ENCODE measurements around the gene RASGRF1. TPM values are rescaled to one million over a fixed set of nuclear protein-coding genes. Genes with fewer than 3 reads are reported as not detected.

RASGRF1 gene
- total RNA-seq, 3 donors from 2014 or later: 0.15 to 0.16 TPM; not detected in 1

GRCh38 chr15:78950343-78950742 is 140.2 kb downstream of the RASGRF1 start:
- Histone ChIP-seq H3K27ac (peak overlapping the region; percentile 68 to 70), H3K36me3 (no peaks in the 10 kb centered on the region), H3K4me3 (no peak overlapping the region), H3K9me3 (no peaks in the 10 kb centered on the region), H3K27me3 (no peaks in the 10 kb centered on the region), H3K4me1 (peaks cover 0 to 5% of the 10 kb centered on the region in 2 donors)
- no peak for TF ChIP-seq POLR2A (IDR thresholded peaks at IDR 0.05)
- TF ChIP-seq, protein P1, sequence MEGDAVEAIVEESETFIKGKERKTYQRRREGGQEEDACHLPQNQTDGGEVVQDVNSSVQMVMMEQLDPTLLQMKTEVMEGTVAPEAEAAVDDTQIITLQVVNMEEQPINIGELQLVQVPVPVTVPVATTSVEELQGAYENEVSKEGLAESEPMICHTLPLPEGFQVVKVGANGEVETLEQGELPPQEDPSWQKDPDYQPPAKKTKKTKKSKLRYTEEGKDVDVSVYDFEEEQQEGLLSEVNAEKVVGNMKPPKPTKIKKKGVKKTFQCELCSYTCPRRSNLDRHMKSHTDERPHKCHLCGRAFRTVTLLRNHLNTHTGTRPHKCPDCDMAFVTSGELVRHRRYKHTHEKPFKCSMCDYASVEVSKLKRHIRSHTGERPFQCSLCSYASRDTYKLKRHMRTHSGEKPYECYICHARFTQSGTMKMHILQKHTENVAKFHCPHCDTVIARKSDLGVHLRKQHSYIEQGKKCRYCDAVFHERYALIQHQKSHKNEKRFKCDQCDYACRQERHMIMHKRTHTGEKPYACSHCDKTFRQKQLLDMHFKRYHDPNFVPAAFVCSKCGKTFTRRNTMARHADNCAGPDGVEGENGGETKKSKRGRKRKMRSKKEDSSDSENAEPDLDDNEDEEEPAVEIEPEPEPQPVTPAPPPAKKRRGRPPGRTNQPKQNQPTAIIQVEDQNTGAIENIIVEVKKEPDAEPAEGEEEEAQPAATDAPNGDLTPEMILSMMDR (IDR thresholded peaks at IDR 0.05): no peak
- TF ChIP-seq POLR2AphosphoS5 (IDR thresholded peaks at IDR 0.05): no peak
- intact Hi-C loops (cut with DNase I; ENCODE audit: low total_unique reads): no loop called here
- DNase-seq (ENCODE audit: low spot score in 2 of 2): no peak

DNA sequence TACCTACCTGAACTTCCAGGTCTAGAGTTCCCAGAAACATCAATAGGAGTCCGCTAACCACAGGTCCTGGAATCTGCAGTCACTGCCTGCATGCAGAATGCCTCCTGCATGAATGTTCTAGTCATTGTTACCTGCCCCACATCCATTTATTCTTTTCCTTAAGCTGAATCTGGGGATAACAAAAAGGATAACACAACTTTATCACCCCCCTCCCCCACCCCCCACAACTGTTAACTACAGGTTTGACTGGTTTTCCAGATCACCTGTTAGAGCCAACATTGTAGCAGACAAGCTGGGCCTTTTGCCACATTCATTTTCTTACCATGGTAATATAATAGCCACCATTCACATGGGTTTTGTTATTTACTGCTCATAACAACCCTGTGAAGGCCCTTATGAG is 141.1 kb downstream of the RASGRF1 start:
- Histone ChIP-seq H3K27ac (peak overlapping the region; percentile 50 to 68), H3K9me3 (no peaks in the 10 kb centered on the region), H3K36me3 (no peaks in the 10 kb centered on the region), H3K27me3 (no peaks in the 10 kb centered on the region), H3K4me1 (peaks cover 0 to 5% of the 10 kb centered on the region in 2 donors), H3K4me3 (no peak overlapping the region)
- no peak for DNase-seq (ENCODE audit: low spot score in 2 of 2)
- intact Hi-C loops (cut with DNase I; ENCODE audit: low total_unique reads): no loop called here
- TF ChIP-seq, protein P1 (IDR thresholded peaks at IDR 0.05): no peak
- no peak for TF ChIP-seq POLR2A (IDR thresholded peaks at IDR 0.05)
- no peak for TF ChIP-seq POLR2AphosphoS5 (IDR thresholded peaks at IDR 0.05)

DNA sequence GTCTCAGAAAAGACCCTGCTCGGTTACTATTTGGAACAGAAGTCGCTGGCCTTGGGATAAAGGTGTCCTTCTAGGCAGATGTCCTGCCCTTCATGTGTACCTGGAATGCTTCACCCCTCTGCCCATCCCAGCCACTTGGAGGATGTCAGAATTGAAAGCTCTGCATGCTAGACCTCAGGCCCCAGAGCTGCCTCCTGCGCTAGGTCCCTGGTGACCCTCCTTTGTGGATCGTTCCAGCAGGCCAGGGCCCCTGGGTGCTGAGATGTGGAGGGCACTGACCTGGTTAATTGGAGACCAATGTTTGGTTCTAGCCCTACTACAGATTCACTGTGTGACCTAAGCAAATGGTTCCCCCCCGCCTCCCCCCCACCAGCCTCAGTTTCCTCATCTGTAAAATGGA is 143.1 kb downstream of the RASGRF1 start:
- TF ChIP-seq, protein P1 (IDR thresholded peaks at IDR 0.05): no peak
- TF ChIP-seq POLR2A (IDR thresholded peaks at IDR 0.05) (no peak), POLR2AphosphoS5 (IDR thresholded peaks at IDR 0.05) (no peak)
- no peak for DNase-seq (ENCODE audit: low spot score in 2 of 2)
- Histone ChIP-seq H3K4me1 (peaks cover 0 to 5% of the 10 kb centered on the region in 2 donors), H3K27ac (no peak overlapping the region), H3K4me3 (no peak overlapping the region), H3K36me3 (no peaks in the 10 kb centered on the region), H3K9me3 (no peaks in the 10 kb centered on the region), H3K27me3 (no peaks in the 10 kb centered on the region)
- intact Hi-C loops (cut with DNase I; ENCODE audit: low total_unique reads): no loop called here

DNA sequence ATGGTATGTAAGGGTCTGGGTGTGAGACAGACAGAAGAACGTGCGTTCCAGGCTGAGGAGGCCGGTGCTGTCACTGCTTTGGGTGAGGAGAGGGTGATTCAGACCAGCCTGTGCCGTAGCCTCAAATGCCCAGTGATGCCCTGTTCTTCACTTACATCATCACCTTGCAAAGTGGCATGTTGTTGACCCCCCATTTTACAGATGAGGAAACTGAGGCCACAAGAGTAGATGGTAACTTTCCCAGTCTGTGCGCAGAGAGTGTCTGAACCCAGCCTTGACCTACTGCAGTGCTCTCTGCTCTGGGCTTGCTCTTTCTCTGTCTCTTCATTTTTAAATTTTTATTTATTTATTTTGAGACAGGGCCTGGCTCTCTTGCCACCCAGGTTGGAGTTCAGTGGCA is 144.1 kb downstream of the RASGRF1 start:
- TF ChIP-seq POLR2A (IDR thresholded peaks at IDR 0.05) (no peak), POLR2AphosphoS5 (IDR thresholded peaks at IDR 0.05) (no peak)
- TF ChIP-seq, protein P1 (IDR thresholded peaks at IDR 0.05): no peak
- H3K27me3 ChIP-seq: no peaks in the 10 kb centered on the region
- H3K4me1 ChIP-seq: peaks cover 0 to under 1% of the 10 kb centered on the region in 2 donors
- no peak overlapping the region for H3K4me3 ChIP-seq
- H3K36me3 ChIP-seq: no peaks in the 10 kb centered on the region
- DNase-seq (ENCODE audit: low spot score in 2 of 2): no peak
- H3K9me3 ChIP-seq: no peaks in the 10 kb centered on the region
- intact Hi-C loops (cut with DNase I; ENCODE audit: low total_unique reads): no loop called here
- no peak overlapping the region for H3K27ac ChIP-seq

DNA sequence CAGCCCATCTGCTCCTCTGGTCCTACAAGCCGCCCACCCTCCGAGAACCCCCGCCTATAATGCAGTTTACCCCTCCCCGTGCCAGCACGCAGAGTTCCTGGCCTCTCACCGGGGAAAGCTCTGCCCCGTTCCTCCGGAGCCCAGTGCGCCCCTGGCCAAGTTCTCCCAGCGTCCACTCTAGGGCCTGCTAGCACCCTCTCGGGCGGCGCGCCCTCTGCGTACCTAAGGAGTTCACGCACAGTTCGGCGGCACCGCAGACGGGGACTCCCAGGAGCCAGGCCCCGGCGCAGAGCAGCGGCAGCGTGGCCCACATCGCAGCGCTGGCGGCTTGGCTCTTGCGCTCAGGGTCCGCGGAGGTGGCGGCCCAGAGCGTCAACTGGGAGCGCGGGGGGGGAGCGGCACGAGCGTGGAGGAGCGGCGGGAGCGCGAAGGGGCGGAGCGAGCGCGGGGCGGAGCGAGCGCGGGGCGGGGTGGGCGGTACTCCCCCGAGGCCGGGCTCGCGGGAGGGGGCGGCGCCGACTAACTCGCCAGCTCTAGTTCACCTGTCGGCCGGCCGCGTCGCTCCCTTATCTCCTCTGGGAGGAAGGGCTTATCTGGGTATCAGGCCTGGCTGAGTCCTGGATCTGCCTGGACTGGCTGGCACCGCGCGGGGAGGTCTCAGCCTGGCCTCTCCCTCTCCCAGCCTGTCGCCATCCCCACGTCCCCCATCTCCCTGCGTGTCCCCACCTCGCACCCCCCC is 145.7 kb downstream of the RASGRF1 start, which contains the start of gene CTSH:
CTSH (minus strand) TSS at position 378 of the 739 bp plus-strand sequence; CDS start at position 313, 65 bp downstream.
- no peaks in the 10 kb centered on the region for H3K4me1 ChIP-seq
- H3K27ac ChIP-seq: peak within 1 kb of the TSS; percentile 75 to 82
- peak; percentile 36 to 68 (median 41) for TF ChIP-seq POLR2AphosphoS5 (IDR thresholded peaks at IDR 0.05)
- TF ChIP-seq, protein P1 (IDR thresholded peaks at IDR 0.05): no peak
- peak in 1 of 2 donors; percentile 67 for DNase-seq (ENCODE audit: low spot score in 2 of 2)
- H3K27me3 ChIP-seq: no peaks in the 10 kb centered on the region
- peak within 1 kb of the TSS; percentile 57 to 94 (median 66) for H3K4me3 ChIP-seq
- no peaks in the 10 kb centered on the region for H3K9me3 ChIP-seq
- intact Hi-C loops (cut with DNase I; ENCODE audit: low total_unique reads): no loop called here
- no peaks in the 10 kb centered on the region for H3K36me3 ChIP-seq

All from breast epithelium (tissue), 4 donors.